GM12878 (cell line): ENCODE measurements around the gene CLSTN2. TPM values are rescaled to one million over a fixed set of nuclear protein-coding genes. Genes with fewer than 3 reads are reported as not detected.

ENCODE experiments used
- ATAC-seq: fragments of 200-7000 bp; cut with Tn5 transposase; 3 replicates; pipeline ENCODE4 v1.9.1; 2020; ENCODE audit warnings: mild to moderate bottlenecking, moderate library complexity
- BruUV-seq: library from RNA; stranded (reverse); fragments of 400-500 nt; replicated peaks from 2 replicates; lab custom pipeline; 2021; lab: Mats Ljungman, UMichigan
- CTCF ChIA-PET: fragments of 300-600 bp; sonication (Branson Sonifier 250); formaldehyde crosslinking; extraction: SDS; loops from one replicate; lab custom pipeline; 2021; ENCODE audit warnings: inconsistent platforms; lab: Yijun Ruan, JAX
- POLR2A ChIA-PET: fragments of 350-600 bp; formaldehyde crosslinking; extraction: SDS; loops from one replicate; lab custom pipeline; 2021; ENCODE audit warnings: inconsistent platforms; lab: Charles Lee
- RAD21 ChIA-PET: fragments of 300-600 bp; sonication (Branson Sonifier 250); formaldehyde crosslinking; loops from one replicate; lab custom pipeline; 2023; ENCODE audit warnings: antibody characterized with exemption; ENCODE audit not compliant: unreplicated experiment; lab: Charles Lee
- SMC1A ChIA-PET: fragments of 300-600 bp; sonication (Branson Sonifier 250); formaldehyde crosslinking; loops from one replicate; lab custom pipeline; 2023; ENCODE audit not compliant: unreplicated experiment, uncharacterized antibody; lab: Charles Lee
- DNase-seq: peaks from one replicate; pipeline ENCODE4 v3.0.0-alpha.2; 2011; ENCODE audit warnings: low read depth, low spot score
- FAIRE-seq: peaks from 3 replicates; lab custom pipeline; 2011; peaks lifted over from hg19 to GRCh38; lab: Jason Lieb, UNC
- H2AFZ ChIP-seq: 2 replicates; pipeline ENCODE4 v1.6.0; 2011; ENCODE audit warnings: low read depth, low read length, control low read depth; ENCODE audit not compliant: control insufficient read depth
- H3K27ac ChIP-seq: 2 replicates; pipeline ENCODE4 v1.5.1; 2011; ENCODE audit warnings: control low read depth; ENCODE audit not compliant: control insufficient read depth, insufficient read depth
- H3K27me3 ChIP-seq, 2 experiments: replicated peaks in 1 of 2; 2 replicates each; pipeline versions ENCODE4 v1.6.0 to v1.6.1; 2011; ENCODE audit warnings: low read length in 1 of 2; ENCODE audit not compliant: control insufficient read depth in 2 of 2, insufficient read depth in 2 of 2
- H3K36me3 ChIP-seq, 2 experiments: 2 replicates each; pipeline ENCODE4 v1.5.1; 2011; ENCODE audit warnings: low read length in 1 of 2; ENCODE audit not compliant: control insufficient read depth in 2 of 2, insufficient read depth in 2 of 2
- H3K4me1 ChIP-seq: 2 replicates; pipeline ENCODE4 v1.6.1; 2011; ENCODE audit warnings: mild to moderate bottlenecking, low read length, moderate library complexity, mixed read lengths; ENCODE audit not compliant: control insufficient read depth, insufficient read depth
- H3K4me2 ChIP-seq: 2 replicates; pipeline ENCODE4 v1.6.0; 2011; ENCODE audit warnings: control low read depth; ENCODE audit not compliant: control insufficient read depth, insufficient read depth
- H3K4me3 ChIP-seq: fragments of 200-600 bp; sonication (generic); 2 replicates; pipeline ENCODE4 v1.5.1; 2016
- H3K79me2 ChIP-seq: 2 replicates; pipeline ENCODE4 v1.6.0; 2011; ENCODE audit warnings: low read length; ENCODE audit not compliant: control insufficient read depth, insufficient read depth
- H3K9ac ChIP-seq: 2 replicates; pipeline ENCODE4 v1.8.0; 2011; ENCODE audit warnings: low read length, control low read depth, mixed read lengths; ENCODE audit not compliant: control insufficient read depth, insufficient read depth
- H3K9me3 ChIP-seq: replicated peaks from 3 replicates; pipeline ENCODE4 v1.5.1; 2011; ENCODE audit warnings: mild to moderate bottlenecking, low read length; ENCODE audit not compliant: control insufficient read depth, insufficient read depth
- H4K20me1 ChIP-seq: 2 replicates; pipeline ENCODE4 v1.6.0; 2011; ENCODE audit not compliant: control insufficient read depth, insufficient read depth
- ATF3 ChIP-seq: IDR thresholded peaks from 2 replicates; pipeline ENCODE4 v1.6.1; 2011; ENCODE audit warnings: low read depth, mild to moderate bottlenecking, low read length, moderate library complexity, borderline replicate concordance; ENCODE audit errors: extremely low read depth
- CBFB ChIP-seq: IDR thresholded peaks from 2 replicates; pipeline ENCODE4 v1.6.1; 2016; ENCODE audit warnings: antibody characterized with exemption, low read depth
- CEBPZ ChIP-seq: fragments of 150-350 bp; IDR thresholded peaks from 2 replicates; pipeline ENCODE4 v1.6.1; 2016; ENCODE audit warnings: low read depth, low read length
- JUNB ChIP-seq: IDR thresholded peaks from 2 replicates; pipeline ENCODE4 v1.6.1; 2016; ENCODE audit warnings: antibody characterized with exemption, mild to moderate bottlenecking
- NFYA ChIP-seq: IDR thresholded peaks from 2 replicates; pipeline ENCODE4 v1.6.1; 2011; ENCODE audit warnings: low read depth, mild to moderate bottlenecking, low read length, improper control_type of control experiment, borderline replicate concordance
- PKNOX1 ChIP-seq: fragments of 450-650 bp; IDR thresholded peaks from 2 replicates; pipeline ENCODE4 v1.6.1; 2016; ENCODE audit warnings: mild to moderate bottlenecking
- POLR2AphosphoS2 ChIP-seq: IDR thresholded peaks from 2 replicates; pipeline ENCODE4 v1.6.1; 2011; ENCODE audit warnings: low read depth, mild to moderate bottlenecking, low read length, improper control_type of control experiment, moderate library complexity
- STAT3 ChIP-seq: IDR thresholded peaks from 2 replicates; pipeline ENCODE4 v1.6.1; 2011; ENCODE audit warnings: low read depth, low read length, improper control_type of control experiment
- WGBS: methylation state at CpG from one replicate; pipeline ENCODE4 v1.1.6; 2016; ENCODE audit warnings: low lambda C conversion rate; ENCODE audit not compliant: insufficient replicate concordance, insufficient coverage; ENCODE audit errors: missing lambda C conversion rate; 5-methylcytosine and 5-hydroxymethylcytosine counted together
- in situ Hi-C: fragments of 300-500 bp; cut with MboI; formaldehyde crosslinking; loops from 9 replicates; pipeline ENCODE4 v1.14.3; 2018; ENCODE audit warnings: mixed read lengths
- intact Hi-C: fragments of 100-400 bp; cut with micrococcal nuclease; formaldehyde crosslinking; loops from one replicate; pipeline ENCODE4 v1.14.2; 2022; ENCODE audit not compliant: unreplicated experiment
- polyA plus RNA-seq, 11 experiments: library from polyadenylated mRNA; depleted of rRNA in 4 of 11; unstranded in 6 of 11; stranded (reverse) in 5 of 11; fragments of >200 nt; fragmentation: Nextera tagmentation in 4 of 11; fragmentation: Illumina TruSeq in 1 of 11; extraction: Ambion mirVana in 4 of 11; extraction: Trizol in 1 of 11; gene quantifications; 1 replicate in 1 of 11; 2 replicates in 10 of 11; pipeline versions ENCODE4 v1.2.1 to v1.2.3, GENCODE V29; 2011 to 2016; ENCODE audit warnings: inconsistent platforms in 2 of 11, missing spikeins in 2 of 11, low read depth in 1 of 11
- total RNA-seq, 4 experiments: library from RNA; depleted of rRNA in 3 of 4; stranded (reverse); fragments of >200 nt in 3 of 4; fragmentation: Illumina TruSeq in 1 of 4; extraction: Trizol in 1 of 4; gene quantifications; 2 replicates each; pipeline versions ENCODE4 v1.2.1 to v1.2.3, GENCODE V29; 2013 to 2021
- TF ChIP-seq, protein P1 (sequence below): fragments of 450-650 bp; IDR thresholded peaks from 2 replicates; pipeline ENCODE4 v1.6.1; 2017; ENCODE audit warnings: low read depth, mild to moderate bottlenecking, moderate library complexity
- TF ChIP-seq, protein P2 (sequence below): fragments of 450-650 bp; IDR thresholded peaks from 2 replicates; pipeline ENCODE4 v1.6.1; 2017; ENCODE audit warnings: mild to moderate bottlenecking, moderate library complexity

CLSTN2 gene
- total and polyA plus RNA-seq, 10 of the 15 experiments (the other 5 are each of a cell fraction or from before 2014, with no cell fraction given), result under 0.01 to 0.10 (median under 0.01) TPM; not detected in 5

DNA sequence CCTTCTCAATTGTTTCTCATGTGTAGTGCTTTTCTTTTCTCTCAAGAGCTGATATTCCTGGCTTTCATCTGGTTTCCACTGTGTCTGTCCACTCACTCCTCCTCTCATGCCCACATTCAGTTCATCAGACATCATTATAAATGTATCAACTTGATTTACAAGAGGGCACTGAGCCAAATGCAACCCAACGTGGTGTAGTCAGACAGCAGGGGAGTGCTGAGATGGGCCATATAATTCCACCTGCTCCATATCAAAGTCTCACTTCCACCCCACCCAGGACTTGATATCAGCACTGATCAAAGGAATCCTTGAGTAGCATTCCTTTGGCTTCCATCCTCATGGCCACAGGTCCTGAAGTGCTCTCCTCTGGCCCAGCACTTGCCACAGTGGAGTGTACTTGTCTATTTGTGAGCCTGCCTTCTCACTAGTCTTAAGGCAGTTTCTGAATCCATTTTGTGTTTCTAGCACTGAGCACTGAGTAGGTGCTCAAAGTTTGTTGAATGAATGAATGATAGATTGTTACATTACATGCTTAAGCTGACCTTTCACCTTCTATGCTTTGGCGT, 252.8 kb downstream of the CLSTN2 start (continued):
- TF ChIP-seq PKNOX1, result no peak
- TF ChIP-seq CEBPZ, result no peak
- TF ChIP-seq NFYA, result no peak
- TF ChIP-seq POLR2AphosphoS2, result no peak
- no peak for TF ChIP-seq ATF3

DNA sequence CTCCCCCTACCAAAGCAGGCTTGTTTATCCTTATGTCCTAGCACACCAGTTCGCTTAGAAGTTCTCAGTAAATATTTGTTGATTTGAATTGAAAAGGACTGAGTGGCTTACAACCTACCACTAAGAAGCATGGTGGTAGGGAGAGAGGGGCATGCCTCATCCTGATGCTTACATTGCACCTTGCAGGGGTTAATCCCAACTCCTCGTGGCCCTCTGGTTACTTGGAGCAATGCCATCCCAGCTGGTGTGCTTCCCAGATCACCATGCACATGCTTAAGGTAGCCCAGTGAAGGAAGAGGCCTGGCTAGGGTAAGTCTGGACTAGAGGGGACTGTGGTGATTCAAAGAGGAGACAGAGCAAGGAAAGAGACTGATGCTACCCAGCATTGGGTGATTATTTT, 253.3 kb downstream of the CLSTN2 start:
- no peaks in the 10 kb centered on the region for H3K36me3 ChIP-seq
- FAIRE-seq (no peak), ATAC-seq (no peak), DNase-seq (no peak)
- no peak overlapping the region for H2AFZ ChIP-seq
- H3K27ac ChIP-seq, result no peak overlapping the region
- no TSS peak for BruUV-seq
- CTCF ChIA-PET, result interaction anchor here (1.0 kb wide), 1 partner anchor 59 kb away, joined by 3 read pairs; no protein-coding TSS in a partner anchor
- RAD21 ChIA-PET, result no interaction called here
- POLR2A ChIA-PET, result no interaction called here
- whole genome bisulfite sequencing, result 0% methylated on average over 2 of the region's 2 CpGs
- SMC1A ChIA-PET, result no interaction called here
- no peak overlapping the region for H3K4me3 ChIP-seq
- no peak overlapping the region for H3K4me2 ChIP-seq
- in situ Hi-C loops, result no loop called here
- H3K9ac ChIP-seq, result no peak overlapping the region
- intact Hi-C loops, result no loop called here
- H3K9me3 ChIP-seq, result no peaks in the 10 kb centered on the region
- no peaks in the 10 kb centered on the region for H4K20me1 ChIP-seq
- H3K4me1 ChIP-seq, result no peaks in the 10 kb centered on the region
- H3K79me2 ChIP-seq, result no peaks in the 10 kb centered on the region
- H3K27me3 ChIP-seq, result no peaks in the 10 kb centered on the region
- TF ChIP-seq, protein P1, sequence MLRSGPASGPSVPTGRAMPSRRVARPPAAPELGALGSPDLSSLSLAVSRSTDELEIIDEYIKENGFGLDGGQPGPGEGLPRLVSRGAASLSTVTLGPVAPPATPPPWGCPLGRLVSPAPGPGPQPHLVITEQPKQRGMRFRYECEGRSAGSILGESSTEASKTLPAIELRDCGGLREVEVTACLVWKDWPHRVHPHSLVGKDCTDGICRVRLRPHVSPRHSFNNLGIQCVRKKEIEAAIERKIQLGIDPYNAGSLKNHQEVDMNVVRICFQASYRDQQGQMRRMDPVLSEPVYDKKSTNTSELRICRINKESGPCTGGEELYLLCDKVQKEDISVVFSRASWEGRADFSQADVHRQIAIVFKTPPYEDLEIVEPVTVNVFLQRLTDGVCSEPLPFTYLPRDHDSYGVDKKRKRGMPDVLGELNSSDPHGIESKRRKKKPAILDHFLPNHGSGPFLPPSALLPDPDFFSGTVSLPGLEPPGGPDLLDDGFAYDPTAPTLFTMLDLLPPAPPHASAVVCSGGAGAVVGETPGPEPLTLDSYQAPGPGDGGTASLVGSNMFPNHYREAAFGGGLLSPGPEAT, result no peak
- TF ChIP-seq JUNB (no peak), STAT3 (no peak), CBFB (no peak)
- TF ChIP-seq, protein P2, sequence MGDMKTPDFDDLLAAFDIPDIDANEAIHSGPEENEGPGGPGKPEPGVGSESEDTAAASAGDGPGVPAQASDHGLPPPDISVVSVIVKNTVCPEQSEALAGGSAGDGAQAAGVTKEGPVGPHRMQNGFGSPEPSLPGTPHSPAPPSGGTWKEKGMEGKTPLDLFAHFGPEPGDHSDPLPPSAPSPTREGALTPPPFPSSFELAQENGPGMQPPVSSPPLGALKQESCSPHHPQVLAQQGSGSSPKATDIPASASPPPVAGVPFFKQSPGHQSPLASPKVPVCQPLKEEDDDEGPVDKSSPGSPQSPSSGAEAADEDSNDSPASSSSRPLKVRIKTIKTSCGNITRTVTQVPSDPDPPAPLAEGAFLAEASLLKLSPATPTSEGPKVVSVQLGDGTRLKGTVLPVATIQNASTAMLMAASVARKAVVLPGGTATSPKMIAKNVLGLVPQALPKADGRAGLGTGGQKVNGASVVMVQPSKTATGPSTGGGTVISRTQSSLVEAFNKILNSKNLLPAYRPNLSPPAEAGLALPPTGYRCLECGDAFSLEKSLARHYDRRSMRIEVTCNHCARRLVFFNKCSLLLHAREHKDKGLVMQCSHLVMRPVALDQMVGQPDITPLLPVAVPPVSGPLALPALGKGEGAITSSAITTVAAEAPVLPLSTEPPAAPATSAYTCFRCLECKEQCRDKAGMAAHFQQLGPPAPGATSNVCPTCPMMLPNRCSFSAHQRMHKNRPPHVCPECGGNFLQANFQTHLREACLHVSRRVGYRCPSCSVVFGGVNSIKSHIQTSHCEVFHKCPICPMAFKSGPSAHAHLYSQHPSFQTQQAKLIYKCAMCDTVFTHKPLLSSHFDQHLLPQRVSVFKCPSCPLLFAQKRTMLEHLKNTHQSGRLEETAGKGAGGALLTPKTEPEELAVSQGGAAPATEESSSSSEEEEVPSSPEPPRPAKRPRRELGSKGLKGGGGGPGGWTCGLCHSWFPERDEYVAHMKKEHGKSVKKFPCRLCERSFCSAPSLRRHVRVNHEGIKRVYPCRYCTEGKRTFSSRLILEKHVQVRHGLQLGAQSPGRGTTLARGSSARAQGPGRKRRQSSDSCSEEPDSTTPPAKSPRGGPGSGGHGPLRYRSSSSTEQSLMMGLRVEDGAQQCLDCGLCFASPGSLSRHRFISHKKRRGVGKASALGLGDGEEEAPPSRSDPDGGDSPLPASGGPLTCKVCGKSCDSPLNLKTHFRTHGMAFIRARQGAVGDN, result no peak
